HepG2 (cell line): ENCODE results near the gene DCUN1D2. TPM values are rescaled to one million over a fixed set of nuclear protein-coding genes. Genes with fewer than 3 reads are reported as not detected.

ENCODE experiments used
- ATAC-seq: fragments of 200-7000 bp; cut with Tn5 transposase; 3 replicates; pipeline ENCODE4 v1.9.1; 2020; ENCODE audit warnings: mild to moderate bottlenecking, moderate library complexity
- BruUV-seq: library from RNA; stranded (reverse); fragments of 400-500 nt; replicated peaks from 2 replicates; lab custom pipeline; 2021; lab: Mats Ljungman, UMichigan
- CTCF ChIA-PET: fragments of 300-600 bp; formaldehyde crosslinking; extraction: SDS; loops from one replicate; lab custom pipeline; 2021; ENCODE audit warnings: low total read pairs, inconsistent platforms, low intra/inter-chr PET ratio; lab: Yijun Ruan, JAX
- POLR2A ChIA-PET: fragments of 350-600 bp; sonication (Branson Sonifier 250); formaldehyde crosslinking; loops from one replicate; lab custom pipeline; 2020; ENCODE audit warnings: antibody characterized with exemption, inconsistent platforms; lab: Yijun Ruan, JAX
- DNase-seq: peaks from one replicate; pipeline ENCODE4 v3.0.0-alpha.2; 2015; ENCODE audit warnings: low spot score
- FAIRE-seq: peaks from 3 replicates; lab custom pipeline; 2011; peaks lifted over from hg19 to GRCh38; lab: Jason Lieb, UNC
- H2AFZ ChIP-seq: one replicate; pipeline ENCODE4 v1.6.1; 2011; ENCODE audit warnings: low read length, inconsistent platforms
- H3K27ac ChIP-seq: fragments of 300-600 bp; 3 replicates; pipeline ENCODE4 v1.8.0; 2011; ENCODE audit warnings: mixed run types, mild to moderate bottlenecking, mixed read lengths, low read length, inconsistent platforms; ENCODE audit not compliant: insufficient read depth; ENCODE audit errors: extremely low read length
- H3K27me3 ChIP-seq, 2 experiments: fragments of 200-600 bp in 1 of 2; 2 replicates in 1 of 2; 3 replicates in 1 of 2; pipeline versions ENCODE4 v1.6.0 to v1.8.0; 2011; ENCODE audit warnings: low read length in 2 of 2, mild to moderate bottlenecking in 2 of 2, moderate library complexity in 2 of 2, inconsistent platforms in 1 of 2; ENCODE audit not compliant: insufficient read depth in 2 of 2, control insufficient read depth in 1 of 2
- H3K36me3 ChIP-seq, 2 experiments: fragments of 200-600 bp in 1 of 2; replicated peaks in 1 of 2; 2 replicates in 1 of 2; 3 replicates in 1 of 2; pipeline versions ENCODE4 v1.5.1 to v1.8.0; 2011; ENCODE audit warnings: low read length in 2 of 2, inconsistent platforms in 1 of 2; ENCODE audit not compliant: insufficient read depth in 2 of 2, control insufficient read depth in 1 of 2
- H3K4me1 ChIP-seq: 2 replicates; pipeline ENCODE4 v1.5.1; 2012; ENCODE audit warnings: low read length, inconsistent platforms; ENCODE audit not compliant: insufficient read depth
- H3K4me2 ChIP-seq: 2 replicates; pipeline ENCODE4 v1.6.0; 2011; ENCODE audit warnings: low read depth, low read length, inconsistent platforms
- H3K4me3 ChIP-seq, 3 experiments: fragments of 200-600 bp in 1 of 3; sonication (generic), shearing (Covaris generic) in 1 of 3; replicated peaks in 1 of 3; 2 replicates each; pipeline ENCODE4 v1.5.1; 2011 to 2016; ENCODE audit warnings: low read length in 3 of 3, inconsistent platforms in 2 of 3, low read depth in 2 of 3, mild to moderate bottlenecking in 2 of 3, control low read depth in 1 of 3, mixed read lengths in 1 of 3; ENCODE audit not compliant: insufficient read depth in 1 of 3
- H3K79me2 ChIP-seq: one replicate; pipeline ENCODE4 v1.6.1; 2011; ENCODE audit warnings: low read length, inconsistent platforms; ENCODE audit not compliant: insufficient read depth
- H3K9ac ChIP-seq: 2 replicates; pipeline ENCODE4 v1.6.0; 2011; ENCODE audit warnings: mild to moderate bottlenecking, low read depth, low read length, inconsistent platforms; ENCODE audit not compliant: insufficient read depth
- H3K9me3 ChIP-seq: 2 replicates; pipeline ENCODE4 v1.5.1; 2012; ENCODE audit warnings: mild to moderate bottlenecking, low read length
- H4K20me1 ChIP-seq: 2 replicates; pipeline ENCODE4 v1.6.0; 2011; ENCODE audit warnings: inconsistent platforms, mild to moderate bottlenecking, low read length, moderate library complexity; ENCODE audit not compliant: insufficient read depth
- NFE2 ChIP-seq: sonication (generic); formaldehyde crosslinking; IDR thresholded peaks from 2 replicates; pipeline ENCODE4 v1.4.0; 2020; ENCODE audit warnings: missing genetic modification reagents
- NPAS2 ChIP-seq: sonication (generic); formaldehyde crosslinking; IDR thresholded peaks from 2 replicates; pipeline ENCODE4 v1.8.0; 2022; ENCODE audit warnings: mild to moderate bottlenecking, missing genetic modification reagents, borderline replicate concordance
- RFXANK ChIP-seq: IDR thresholded peaks from 2 replicates; pipeline ENCODE4 v1.6.1; 2016
- SNRNP70 ChIP-seq: fragments of 200-400 bp; formaldehyde crosslinking; IDR thresholded peaks from 2 replicates; pipeline ENCODE4 v1.6.1; 2017; ENCODE audit warnings: mild to moderate bottlenecking, low read depth, low read length, moderate library complexity
- ZFP36L1 ChIP-seq: sonication (generic); formaldehyde crosslinking; IDR thresholded peaks from 2 replicates; pipeline ENCODE4 v1.8.0; 2022; ENCODE audit warnings: mild to moderate bottlenecking, missing genetic modification reagents, moderate library complexity
- ZNF143 ChIP-seq: sonication (generic); formaldehyde crosslinking; IDR thresholded peaks from 2 replicates; pipeline ENCODE4 v1.4.0; 2020; ENCODE audit warnings: missing genetic modification reagents
- ZNF235 ChIP-seq: sonication (generic); formaldehyde crosslinking; IDR thresholded peaks from 2 replicates; pipeline ENCODE4 v1.8.1; 2023; ENCODE audit warnings: mild to moderate bottlenecking, missing genetic modification reagents, borderline replicate concordance
- ZNF292 ChIP-seq: sonication (generic); formaldehyde crosslinking; IDR thresholded peaks from 2 replicates; pipeline ENCODE4 v1.8.1; 2022; ENCODE audit warnings: mild to moderate bottlenecking, low read depth, missing genetic modification reagents, borderline replicate concordance
- ZSCAN20 ChIP-seq: sonication (generic); formaldehyde crosslinking; IDR thresholded peaks from 2 replicates; pipeline ENCODE4 v1.4.0; 2020; ENCODE audit warnings: missing genetic modification reagents, mild to moderate bottlenecking, borderline replicate concordance
- WGBS: methylation state at CpG from one replicate; pipeline ENCODE4 v1.1.6; 2017; ENCODE audit warnings: low lambda C conversion rate; 5-methylcytosine and 5-hydroxymethylcytosine counted together
- in situ Hi-C: cut with HindIII; loops from 2 replicates; pipeline ENCODE4 v1.10.0; 2017; ENCODE audit warnings: low pct_unique_long_range_greater_than_20kb; ENCODE audit not compliant: extremely low pct_ligation_motif_present
- intact Hi-C: fragments of 100-400 bp; cut with micrococcal nuclease; formaldehyde crosslinking; loops from one replicate; pipeline ENCODE4 v1.10.0; 2022; ENCODE audit not compliant: unreplicated experiment
- polyA plus RNA-seq, 8 experiments: library from polyadenylated mRNA; depleted of rRNA in 3 of 8; stranded (reverse) in 7 of 8; unstranded in 1 of 8; fragments of >200 nt; fragmentation: Illumina TruSeq in 4 of 8; extraction: Trizol in 4 of 8; gene quantifications; 2 replicates each; pipeline versions ENCODE4 v1.2.1 to v1.2.3, GENCODE V29; 2011 to 2016; ENCODE audit warnings: low read depth in 4 of 8, missing spikeins in 1 of 8, mixed read lengths in 1 of 8; ENCODE audit not compliant: insufficient read depth in 1 of 8
- total RNA-seq, 5 experiments: library from RNA; depleted of rRNA; stranded (reverse); fragments of >200 nt; fragmentation: Illumina TruSeq; extraction: Trizol; gene quantifications; 2 replicates each; pipeline ENCODE4 v1.2.3, GENCODE V29; 2016; ENCODE audit warnings: low read depth in 1 of 5

DCUN1D2 gene
- total and polyA plus RNA-seq, 2 of the 13 experiments (the other 11 are each of a cell fraction or from before 2014, with no cell fraction given) = 9.1 to 9.6 TPM

- peaks cover 16 to 49% of the 10 kb centered on the region in 2 experiments for H3K36me3 ChIP-seq
- no peak for ATAC-seq
- no peak overlapping the region for H2AFZ ChIP-seq
- H3K4me2 ChIP-seq = no peak overlapping the region
- no TSS peak for BruUV-seq
- intact Hi-C loops (no loop called here), in situ Hi-C loops (no loop called here)
- no peak overlapping the region for H3K27ac ChIP-seq
- no peak for FAIRE-seq
- POLR2A ChIA-PET = no interaction called here
- H3K27me3 ChIP-seq = no peaks in the 10 kb centered on the region
- H4K20me1 ChIP-seq = no peaks in the 10 kb centered on the region
- no peaks in the 10 kb centered on the region for H3K79me2 ChIP-seq
- WGBS = 98% methylated on average over 7 of the region's 14 CpGs
- DNase-seq = no peak
- CTCF ChIA-PET = no interaction called here
- no peaks in the 10 kb centered on the region for H3K9me3 ChIP-seq
- TF ChIP-seq ZNF143 (CRISPR knock-in tag) (no peak), NFE2 (CRISPR knock-in tag) (no peak), RFXANK (no peak), NPAS2 (CRISPR knock-in tag) (no peak), ZSCAN20 (CRISPR knock-in tag) (no peak), SNRNP70 (no peak), ZFP36L1 (CRISPR knock-in tag) (no peak)
- H3K4me1 ChIP-seq = peaks cover 13% of the 10 kb centered on the region
- H3K9ac ChIP-seq = no peak overlapping the region
- H3K4me3 ChIP-seq = no peak overlapping the region
Observed at GRCh38 chr13:113460599-113460998, 29.9 kb downstream of the DCUN1D2 start.

GRCh38 chr13:113460064-113460555 lies 30.4 kb downstream of the DCUN1D2 start:
- no peaks in the 10 kb centered on the region for H4K20me1 ChIP-seq
- BruUV-seq = no TSS peak
- no peak overlapping the region for H2AFZ ChIP-seq
- FAIRE-seq (no peak), DNase-seq (no peak), ATAC-seq (no peak)
- no peak overlapping the region for H3K27ac ChIP-seq
- TF ChIP-seq ZNF235 (CRISPR knock-in tag) (no peak), ZNF292 (CRISPR knock-in tag) (no peak)
- WGBS = 97% methylated on average over 14 of the region's 14 CpGs
- no peaks in the 10 kb centered on the region for H3K79me2 ChIP-seq
- H3K4me2 ChIP-seq = no peak overlapping the region
- no peaks in the 10 kb centered on the region for H3K9me3 ChIP-seq
- H3K9ac ChIP-seq = no peak overlapping the region
- no peak overlapping the region for H3K4me3 ChIP-seq
- intact Hi-C loops = no loop called here
- ChIA-PET POLR2A (no interaction called here), CTCF (no interaction called here)
- in situ Hi-C loops = no loop called here
- H3K36me3 ChIP-seq = peaks cover 16 to 49% of the 10 kb centered on the region in 2 experiments
- peaks cover 13% of the 10 kb centered on the region for H3K4me1 ChIP-seq
- H3K27me3 ChIP-seq = no peaks in the 10 kb centered on the region
